Activated naive CD8-positive, alpha-beta T cell treated with anti-CD3 and anti-CD28 coated beads, Interleukin-2, amount 50 U/mL, for 24 hours (primary cell): Measurements from ENCODE around the gene KRT1.

Experiments
- ATAC-seq: fragments of 150-1000 bp; cut with Tn5 transposase; one replicate; pipeline ENCODE4 v1.10.0; 2021
- DNase-seq: peaks from one replicate; pipeline ENCODE4 v3.0.0; 2021
- H3K27ac Mint-ChIP-seq: one replicate; pipeline ENCODE4 v1.8.0; 2021; ENCODE audit warnings: mild to moderate bottlenecking, mixed read lengths
- H3K27me3 Mint-ChIP-seq: one replicate; pipeline ENCODE4 v1.8.0; 2021; ENCODE audit warnings: mixed read lengths
- H3K36me3 Mint-ChIP-seq: one replicate; pipeline ENCODE4 v1.8.0; 2021; ENCODE audit warnings: low read depth, mixed read lengths
- H3K4me1 Mint-ChIP-seq: one replicate; pipeline ENCODE4 v1.8.0; 2021; ENCODE audit warnings: mixed read lengths
- H3K4me3 Mint-ChIP-seq: one replicate; pipeline ENCODE4 v1.8.0; 2021; ENCODE audit warnings: mild to moderate bottlenecking, moderate library complexity, mixed read lengths
- H3K9me3 Mint-ChIP-seq: one replicate; pipeline ENCODE4 v1.8.0; 2021; ENCODE audit warnings: mixed read lengths

The KRT1 gene

DNA sequence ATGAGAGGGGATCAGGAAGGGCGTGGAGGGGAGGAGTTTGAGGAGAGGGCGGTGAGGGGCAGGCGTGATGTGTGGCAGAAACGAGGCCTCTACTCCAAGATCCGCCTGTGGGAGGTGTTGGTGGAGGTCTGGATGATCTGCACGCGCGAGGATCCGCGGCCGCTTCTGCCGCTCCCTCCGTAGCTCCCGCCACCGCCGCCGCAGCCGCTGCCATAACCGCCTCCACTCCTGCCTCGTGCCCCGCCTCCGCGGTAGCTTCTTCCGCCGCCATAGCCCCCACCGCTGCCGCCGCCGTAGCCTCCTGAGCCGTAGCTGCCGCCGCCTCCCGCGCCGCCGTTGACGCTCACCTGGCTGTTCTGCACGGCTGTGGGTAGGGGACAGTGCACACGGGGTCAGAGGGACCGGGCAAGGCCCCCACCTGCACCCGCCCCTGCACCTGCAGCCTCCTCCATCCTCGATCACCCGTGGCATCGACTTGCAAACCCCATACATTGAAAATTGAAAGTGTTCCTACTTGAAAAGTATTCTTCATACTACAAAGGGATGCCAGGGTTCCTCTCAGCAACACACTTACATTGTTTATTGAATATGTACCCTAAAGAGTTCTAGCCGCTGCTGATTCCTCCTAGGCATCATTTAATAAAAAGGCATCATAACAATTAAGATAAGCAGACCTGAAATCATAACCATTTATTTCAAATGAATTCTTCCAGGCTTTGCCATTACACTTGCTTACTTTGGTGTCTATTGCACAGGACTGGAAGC is 11.1 kb upstream of the KRT1 start:
- ATAC-seq (no peak), DNase-seq (peak; percentile 61)
- Mint-ChIP-seq H3K9me3 (no peaks in the 10 kb centered on the region), H3K27me3 (no peaks in the 10 kb centered on the region), H3K36me3 (no peaks in the 10 kb centered on the region), H3K4me3 (peak overlapping the region; percentile 70), H3K4me1 (peaks cover 28% of the 10 kb centered on the region), H3K27ac (peak overlapping the region; percentile 19)

DNA sequence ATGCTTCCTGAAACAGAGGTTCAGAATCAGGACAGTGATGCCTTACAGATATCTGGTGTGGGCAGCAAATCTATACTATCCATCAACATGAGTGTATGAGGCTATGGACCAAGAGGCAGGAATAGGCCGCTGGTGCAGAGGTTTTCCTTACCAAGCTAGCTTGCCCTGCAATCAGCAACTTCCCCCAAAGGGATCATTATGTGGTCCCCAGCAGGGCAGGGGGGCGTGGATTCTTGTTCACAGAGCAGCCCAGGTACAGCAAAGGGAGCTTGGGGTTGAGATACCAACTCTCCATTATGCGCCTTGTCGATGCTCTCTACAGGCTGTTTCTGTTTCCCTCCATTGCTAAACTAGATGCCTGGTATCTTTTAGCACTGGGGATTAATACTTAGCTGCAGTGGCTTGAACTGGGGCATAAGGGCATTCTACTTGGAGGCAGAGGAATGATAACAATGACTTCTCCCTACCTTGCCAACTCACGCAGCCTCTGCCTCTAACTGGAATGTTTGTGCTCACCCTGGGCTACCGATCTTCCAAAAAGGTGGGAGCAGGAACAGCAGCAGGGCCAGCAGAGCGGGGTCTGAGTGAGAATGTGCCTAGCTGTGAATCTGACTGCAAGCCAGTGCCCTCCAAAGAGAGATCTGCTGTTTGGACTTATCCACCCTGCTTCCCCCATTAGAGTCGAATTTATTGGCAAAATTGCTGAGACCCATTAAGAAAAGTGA is 10.3 kb upstream of the KRT1 start:
- no peaks in the 10 kb centered on the region for H3K36me3 Mint-ChIP-seq
- H3K4me3 Mint-ChIP-seq = peak overlapping the region; percentile 70
- peaks cover 28% of the 10 kb centered on the region for H3K4me1 Mint-ChIP-seq
- no peak for DNase-seq
- no peaks in the 10 kb centered on the region for H3K27me3 Mint-ChIP-seq
- ATAC-seq = no peak
- H3K9me3 Mint-ChIP-seq = no peaks in the 10 kb centered on the region
- peak overlapping the region; percentile 19 for H3K27ac Mint-ChIP-seq

DNA sequence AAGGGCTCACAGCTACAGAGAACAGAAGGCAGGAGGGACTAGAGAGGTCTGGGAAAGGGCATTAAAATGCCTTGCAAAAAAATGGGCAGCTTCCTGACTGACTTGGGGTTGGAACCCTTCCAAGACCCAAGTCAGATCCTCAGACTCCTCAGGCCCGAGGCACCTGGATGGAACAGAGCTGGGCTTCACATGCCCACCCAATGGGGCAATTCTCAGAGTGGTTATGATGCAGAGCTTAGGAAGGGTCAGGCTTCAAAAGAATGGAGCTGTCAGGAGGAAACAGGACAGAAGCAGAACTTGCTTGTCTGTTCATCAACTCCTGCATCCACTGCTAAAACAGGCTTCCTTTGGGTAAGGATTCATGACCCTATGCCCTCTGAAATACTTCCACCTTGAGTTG is 9.7 kb upstream of the KRT1 start:
- H3K27ac Mint-ChIP-seq = no peak overlapping the region
- no peaks in the 10 kb centered on the region for H3K9me3 Mint-ChIP-seq
- no peaks in the 10 kb centered on the region for H3K36me3 Mint-ChIP-seq
- no peak for ATAC-seq
- H3K4me3 Mint-ChIP-seq = no peak overlapping the region
- no peak for DNase-seq
- H3K27me3 Mint-ChIP-seq = no peaks in the 10 kb centered on the region
- H3K4me1 Mint-ChIP-seq = peaks cover 28% of the 10 kb centered on the region

GRCh38 chr12:52689239-52689638 is 9.0 kb upstream of the KRT1 start:
- H3K27ac Mint-ChIP-seq = no peak overlapping the region
- peaks cover 28% of the 10 kb centered on the region for H3K4me1 Mint-ChIP-seq
- no peaks in the 10 kb centered on the region for H3K27me3 Mint-ChIP-seq
- DNase-seq (no peak), ATAC-seq (no peak)
- H3K9me3 Mint-ChIP-seq = no peaks in the 10 kb centered on the region
- H3K4me3 Mint-ChIP-seq = no peak overlapping the region
- no peaks in the 10 kb centered on the region for H3K36me3 Mint-ChIP-seq

- no peaks in the 10 kb centered on the region for H3K36me3 Mint-ChIP-seq
- no peaks in the 10 kb centered on the region for H3K27me3 Mint-ChIP-seq
- no peak for DNase-seq
- H3K4me3 Mint-ChIP-seq = no peak overlapping the region
- no peaks in the 10 kb centered on the region for H3K9me3 Mint-ChIP-seq
- no peak overlapping the region for H3K27ac Mint-ChIP-seq
- ATAC-seq = no peak
- H3K4me1 Mint-ChIP-seq = peaks cover 28% of the 10 kb centered on the region
Observed at GRCh38 chr12:52688481-52688880, 8.3 kb upstream of the KRT1 start.

GRCh38 chr12:52687497-52688385 is 7.5 kb upstream of the KRT1 start:
- H3K4me3 Mint-ChIP-seq = no peak overlapping the region
- no peak for DNase-seq
- no peak for ATAC-seq
- no peaks in the 10 kb centered on the region for H3K36me3 Mint-ChIP-seq
- peaks cover 28% of the 10 kb centered on the region for H3K4me1 Mint-ChIP-seq
- no peaks in the 10 kb centered on the region for H3K27me3 Mint-ChIP-seq
- no peak overlapping the region for H3K27ac Mint-ChIP-seq
- H3K9me3 Mint-ChIP-seq = no peaks in the 10 kb centered on the region

GRCh38 chr12:52686756-52687487 is 6.7 kb upstream of the KRT1 start:
- H3K4me1 Mint-ChIP-seq = peaks cover 31% of the 10 kb centered on the region
- no peak overlapping the region for H3K27ac Mint-ChIP-seq
- no peaks in the 10 kb centered on the region for H3K27me3 Mint-ChIP-seq
- ATAC-seq (no peak), DNase-seq (no peak)
- no peak overlapping the region for H3K4me3 Mint-ChIP-seq
- H3K36me3 Mint-ChIP-seq = no peaks in the 10 kb centered on the region
- H3K9me3 Mint-ChIP-seq = no peaks in the 10 kb centered on the region

DNA sequence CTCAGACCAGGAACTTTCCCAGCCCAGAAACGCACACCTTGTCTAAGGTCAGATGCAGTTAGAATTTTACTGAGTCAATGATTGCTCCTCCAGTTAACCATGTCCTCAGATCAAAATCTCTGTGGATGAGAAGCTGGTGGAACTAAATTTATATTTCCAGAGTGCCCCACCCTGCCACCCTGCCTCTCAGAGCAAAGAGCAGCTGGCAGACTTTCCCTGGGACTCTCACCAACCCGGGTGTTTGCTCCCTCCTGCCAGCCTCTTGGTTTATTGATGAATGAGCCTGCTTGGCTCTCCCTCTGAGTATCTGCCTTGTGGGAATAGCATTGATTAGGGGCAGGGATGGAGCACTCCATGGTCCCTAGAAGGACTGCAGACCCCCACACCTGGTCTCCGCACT is 5.9 kb upstream of the KRT1 start:
- ATAC-seq = no peak
- Mint-ChIP-seq H3K4me3 (no peak overlapping the region), H3K9me3 (no peaks in the 10 kb centered on the region), H3K27me3 (no peaks in the 10 kb centered on the region), H3K27ac (no peak overlapping the region), H3K4me1 (peaks cover 33% of the 10 kb centered on the region), H3K36me3 (no peaks in the 10 kb centered on the region)
- no peak for DNase-seq

- no peak for DNase-seq
- Mint-ChIP-seq H3K9me3 (no peaks in the 10 kb centered on the region), H3K4me3 (no peak overlapping the region), H3K4me1 (peaks cover 30% of the 10 kb centered on the region), H3K36me3 (no peaks in the 10 kb centered on the region), H3K27ac (no peak overlapping the region), H3K27me3 (no peaks in the 10 kb centered on the region)
- no peak for ATAC-seq
Observed at GRCh38 chr12:52685406-52685890, 5.2 kb upstream of the KRT1 start.

GRCh38 chr12:52684431-52684830 is 4.2 kb upstream of the KRT1 start:
- Mint-ChIP-seq H3K27me3 (no peaks in the 10 kb centered on the region), H3K4me3 (no peak overlapping the region), H3K36me3 (no peaks in the 10 kb centered on the region), H3K27ac (no peak overlapping the region), H3K9me3 (no peaks in the 10 kb centered on the region), H3K4me1 (peaks cover 27% of the 10 kb centered on the region)
- ATAC-seq (no peak), DNase-seq (no peak)

GRCh38 chr12:52683575-52684300 is 3.5 kb upstream of the KRT1 start:
- Mint-ChIP-seq H3K4me3 (no peak overlapping the region), H3K9me3 (no peaks in the 10 kb centered on the region), H3K27me3 (no peaks in the 10 kb centered on the region), H3K27ac (no peak overlapping the region), H3K36me3 (no peaks in the 10 kb centered on the region), H3K4me1 (peaks cover 27% of the 10 kb centered on the region)
- ATAC-seq (no peak), DNase-seq (no peak)

DNA sequence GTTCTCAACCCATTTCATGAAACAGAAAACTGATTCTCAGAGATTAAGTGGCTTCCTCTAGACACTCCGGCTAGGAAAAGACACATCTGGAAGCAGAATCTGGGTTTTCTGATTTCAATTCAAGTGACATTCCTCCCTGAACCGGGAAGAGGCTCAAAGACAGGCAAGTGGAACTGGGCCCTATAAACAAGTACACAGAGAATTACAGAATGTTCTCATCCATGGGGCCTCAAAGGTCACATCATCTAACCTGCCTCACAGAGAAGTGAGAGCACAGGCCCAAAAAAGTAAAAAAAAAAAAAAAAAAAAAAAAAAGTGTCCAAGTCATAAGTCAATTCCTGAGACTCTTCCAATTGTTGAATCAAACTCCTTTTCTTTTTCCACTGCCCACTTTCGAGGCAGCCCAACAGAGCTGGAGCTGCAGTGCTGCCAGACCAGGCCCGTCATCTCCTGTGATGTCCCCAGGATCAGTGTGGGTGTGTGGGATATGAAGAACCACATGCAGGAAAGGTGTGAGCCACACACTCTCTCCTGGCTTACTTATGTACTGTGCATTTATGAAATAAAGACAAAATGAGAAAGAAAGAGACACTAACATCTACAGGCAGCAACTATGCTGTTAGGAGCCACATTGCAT is 2.8 kb upstream of the KRT1 start:
- no peaks in the 10 kb centered on the region for H3K36me3 Mint-ChIP-seq
- H3K4me3 Mint-ChIP-seq = no peak overlapping the region
- H3K27ac Mint-ChIP-seq = no peak overlapping the region
- no peak for DNase-seq
- no peaks in the 10 kb centered on the region for H3K27me3 Mint-ChIP-seq
- no peak for ATAC-seq
- peaks cover 22% of the 10 kb centered on the region for H3K4me1 Mint-ChIP-seq
- H3K9me3 Mint-ChIP-seq = no peaks in the 10 kb centered on the region

- Mint-ChIP-seq H3K4me3 (no peak overlapping the region), H3K36me3 (no peaks in the 10 kb centered on the region), H3K9me3 (no peaks in the 10 kb centered on the region), H3K4me1 (peaks cover 16% of the 10 kb centered on the region), H3K27me3 (no peaks in the 10 kb centered on the region), H3K27ac (no peak overlapping the region)
- ATAC-seq (no peak), DNase-seq (no peak)
Observed at GRCh38 chr12:52682381-52682660, 2.1 kb upstream of the KRT1 start.
